Liver (tissue), 9 donors: Measurements from ENCODE around the gene ATF2. TPM values are rescaled to one million over a fixed set of nuclear protein-coding genes. Genes with fewer than 3 reads are reported as not detected.
"Not testable (repeated sequence)": the region's sequence is repeated elsewhere in the genome, so short reads cannot be mapped to it uniquely, and the experiment has no call there.

Experiments
- DNase-seq: peaks from one replicate; pipeline ENCODE4 v3.0.0-alpha.2; 2017; ENCODE audit warnings: low spot score
- H3K27ac ChIP-seq, 2 donors: one replicate each; pipeline ENCODE4 v1.7.0; 2013; ENCODE audit warnings: inconsistent platforms in 2 of 2, low read length in 2 of 2, control low read depth in 1 of 2, low read depth in 1 of 2, mild to moderate bottlenecking in 1 of 2
- H3K27me3 ChIP-seq, 4 donors: one replicate each; pipeline versions ENCODE4 v1.6.1 to v1.7.0; 2013; ENCODE audit warnings: low read length in 3 of 4, inconsistent platforms in 1 of 4, mild to moderate bottlenecking in 1 of 4, moderate library complexity in 1 of 4; ENCODE audit not compliant: control insufficient read depth in 4 of 4, insufficient read depth in 4 of 4
- H3K36me3 ChIP-seq, 4 donors: one replicate each; pipeline versions ENCODE4 v1.6.1 to v1.7.0; 2013; ENCODE audit warnings: low read length in 3 of 4, mild to moderate bottlenecking in 3 of 4, low read depth in 1 of 4, moderate library complexity in 1 of 4; ENCODE audit not compliant: control insufficient read depth in 4 of 4, insufficient read depth in 3 of 4
- H3K4me1 ChIP-seq, 4 donors: one replicate each; pipeline versions ENCODE4 v1.6.1 to v1.7.0; 2013; ENCODE audit warnings: low read length in 3 of 4, mild to moderate bottlenecking in 3 of 4, moderate library complexity in 1 of 4; ENCODE audit not compliant: control insufficient read depth in 4 of 4, insufficient read depth in 4 of 4
- H3K4me3 ChIP-seq, 3 donors: one replicate each; pipeline versions ENCODE4 v1.6.1 to v1.7.0; 2013; ENCODE audit warnings: low read length in 3 of 3, control low read depth in 1 of 3, low read depth in 1 of 3, mild to moderate bottlenecking in 1 of 3
- H3K9ac ChIP-seq, 2 donors: one replicate each; pipeline ENCODE4 v1.7.0; 2013; ENCODE audit warnings: low read length in 2 of 2, mild to moderate bottlenecking in 2 of 2, moderate library complexity in 2 of 2, control low read depth in 1 of 2, low read depth in 1 of 2
- H3K9me3 ChIP-seq, 4 donors: one replicate each; pipeline versions ENCODE4 v1.6.1 to v1.7.0; 2013; ENCODE audit warnings: low read length in 3 of 4; ENCODE audit not compliant: control insufficient read depth in 4 of 4
- ATF3 ChIP-seq: IDR thresholded peaks from 2 replicates; pipeline ENCODE4 v1.6.1; 2016; ENCODE audit warnings: antibody characterized with exemption
- CTCF ChIP-seq: fragments of 150-350 bp; IDR thresholded peaks from 2 replicates; pipeline ENCODE4 v1.5.1; 2017; ENCODE audit warnings: improper control_type of control experiment, low read depth, low read length; ENCODE audit not compliant: missing input control
- GABPA ChIP-seq, 2 donors: IDR thresholded peaks in 1 of 2; conservative IDR thresholded peaks in 1 of 2; 2 replicates each; pipeline ENCODE4 v1.6.1; 2016; ENCODE audit warnings: antibody characterized with exemption in 2 of 2, mild to moderate bottlenecking in 1 of 2, moderate library complexity in 1 of 2
- HNF4A ChIP-seq, 2 donors: conservative IDR thresholded peaks; 2 replicates each; pipeline ENCODE4 v1.6.1; 2016; ENCODE audit warnings: antibody characterized with exemption in 2 of 2, mild to moderate bottlenecking in 2 of 2
- JUND ChIP-seq, 2 donors: IDR thresholded peaks; 2 replicates each; pipeline ENCODE4 v1.6.1; 2016; ENCODE audit warnings: antibody characterized with exemption in 2 of 2
- MAX ChIP-seq: IDR thresholded peaks from 2 replicates; pipeline ENCODE4 v1.6.1; 2016; ENCODE audit warnings: antibody characterized with exemption
- NR2F2 ChIP-seq: IDR thresholded peaks from 2 replicates; pipeline ENCODE4 v1.6.1; 2016; ENCODE audit warnings: antibody characterized with exemption
- RAD21 ChIP-seq, 2 donors: IDR thresholded peaks; 2 replicates each; pipeline ENCODE4 v1.6.1; 2016; ENCODE audit warnings: antibody characterized with exemption in 2 of 2, mild to moderate bottlenecking in 2 of 2
- REST ChIP-seq: IDR thresholded peaks from 2 replicates; pipeline ENCODE4 v1.6.1; 2016; ENCODE audit warnings: antibody characterized with exemption, mild to moderate bottlenecking
- RXRA ChIP-seq, 2 donors: IDR thresholded peaks; 2 replicates each; pipeline ENCODE4 v1.6.1; 2017 to 2018; ENCODE audit warnings: antibody characterized with exemption in 2 of 2, mild to moderate bottlenecking in 1 of 2
- SP1 ChIP-seq: IDR thresholded peaks from 2 replicates; pipeline ENCODE4 v1.6.1; 2018; ENCODE audit warnings: antibody characterized with exemption, mild to moderate bottlenecking
- TAF1 ChIP-seq: conservative IDR thresholded peaks from 2 replicates; pipeline ENCODE4 v1.6.1; 2016; ENCODE audit warnings: antibody characterized with exemption, mild to moderate bottlenecking
- ZBTB33 ChIP-seq: IDR thresholded peaks from 2 replicates; pipeline ENCODE4 v1.6.1; 2016; ENCODE audit warnings: antibody characterized with exemption
- WGBS: extraction: QIAGEN DNeasy Blood & Tissue Kit; methylation state at CpG from one replicate; pipeline ENCODE4 v1.1.7; 2013; 5-methylcytosine and 5-hydroxymethylcytosine counted together
- polyA plus RNA-seq, 2 donors: library from polyadenylated mRNA; stranded (reverse) in 1 of 2; unstranded in 1 of 2; fragments of 200-250 nt in 1 of 2; fragments of >200 nt in 1 of 2; fragmentation: Nextera tagmentation in 1 of 2; extraction: Ambion mirVana in 1 of 2; gene quantifications; one replicate each; pipeline versions ENCODE4 v1.2.1 to v1.2.3, GENCODE V29; 2013 to 2015
- total RNA-seq, 2 donors: library from RNA; depleted of rRNA; stranded (reverse); fragments of >200 nt; gene quantifications; one replicate each; pipeline ENCODE4 v1.2.3, GENCODE V29; 2014
- donor health status: healthy.
- donor health status: healthy.
- donor health status: healthy.
- donor health status: healthy.
- donor health status: healthy.

The ATF2 gene
- total and polyA plus RNA-seq, 4 donors, result 10.4 to 34.0 (median 17.2) TPM

- Histone ChIP-seq H3K36me3 (peaks cover 3 to 26% (median 12%) of the 10 kb centered on the region in 4 donors), H3K9ac (no peak overlapping the region), H3K9me3 (no peaks in the 10 kb centered on the region), H3K27ac (no peak overlapping the region), H3K27me3 (no peaks in the 10 kb centered on the region), H3K4me1 (no peaks in the 10 kb centered on the region), H3K4me3 (no peak overlapping the region)
- TF ChIP-seq RAD21 (IDR thresholded peaks at IDR 0.05) (peak; percentile 80 to 84), REST (no peak), CTCF (peak; percentile 64), ZBTB33 (no peak), JUND (IDR thresholded peaks at IDR 0.05) (no peak), SP1 (no peak)
- WGBS, result 84% methylated on average over 3 of the region's 3 CpGs
- DNase-seq, result no peak
Observed at GRCh38 chr2:175111200-175111657, 56.8 kb downstream of the ATF2 start.

GRCh38 chr2:175108091-175108490 lies 59.9 kb downstream of the ATF2 start:
- not testable (repeated sequence) for H3K36me3 ChIP-seq, H3K27ac ChIP-seq, H3K4me3 ChIP-seq, H3K4me1 ChIP-seq, H3K27me3 ChIP-seq, DNase-seq, H3K9ac ChIP-seq, H3K9me3 ChIP-seq
- WGBS, result 96% methylated on average over 39 of the region's 39 CpGs

- Histone ChIP-seq H3K9me3 (no peaks in the 10 kb centered on the region), H3K4me1 (no peaks in the 10 kb centered on the region), H3K36me3 (peaks cover 3 to 7% (median 4%) of the 10 kb centered on the region in 4 donors), H3K27ac (no peak overlapping the region), H3K9ac (no peak overlapping the region), H3K4me3 (no peak overlapping the region), H3K27me3 (no peaks in the 10 kb centered on the region)
- DNase-seq, result no peak
- 95% methylated on average over 4 of the region's 4 CpGs for WGBS
- no peak for TF ChIP-seq GABPA (IDR thresholded peaks at IDR 0.05 in 1 of 2, conservative IDR thresholded peaks at IDR 0.05 in 1 of 2)
- no peak for TF ChIP-seq TAF1
- TF ChIP-seq SP1, result no peak
- TF ChIP-seq MAX, result no peak
- TF ChIP-seq ATF3, result no peak
- TF ChIP-seq REST, result no peak
- no peak for TF ChIP-seq RXRA (IDR thresholded peaks at IDR 0.05)
- no peak for TF ChIP-seq HNF4A (conservative IDR thresholded peaks at IDR 0.05)
- TF ChIP-seq RAD21 (IDR thresholded peaks at IDR 0.05), result no peak
- TF ChIP-seq NR2F2, result no peak
Observed at GRCh38 chr2:175107146-175107545, 60.9 kb downstream of the ATF2 start.
